COLO668 (cell line): ENCODE measurements around the gene TECTB.

Experiments used
- DNase-seq: peaks from one replicate; lab custom pipeline; 2025; ENCODE audit not compliant: unreplicated experiment; lab: John Stamatoyannopoulos, UW

Gene TECTB

GRCh38 chr10:112307358-112308124 lies 24.3 kb downstream of the TECTB start:
- peak; percentile 19 for DNase-seq

GRCh38 chr10:112308125-112308502 lies 24.9 kb downstream of the TECTB start:
- DNase-seq = no peak

- no peak for DNase-seq
Observed at GRCh38 chr10:112311481-112311880, 28.3 kb downstream of the TECTB start.

GRCh38 chr10:112313234-112313633 lies 30.0 kb downstream of the TECTB start:
- DNase-seq = no peak

- DNase-seq = no peak
Observed at GRCh38 chr10:112313911-112314310, 30.7 kb downstream of the TECTB start.

GRCh38 chr10:112314822-112315474 lies 31.7 kb downstream of the TECTB start:
- peak; percentile 66 for DNase-seq

GRCh38 chr10:112327678-112328077 lies 44.5 kb downstream of the TECTB start:
- no peak for DNase-seq

GRCh38 chr10:112330162-112330561 lies 47.0 kb downstream of the TECTB start:
- no peak for DNase-seq

GRCh38 chr10:112330607-112331160 lies 47.5 kb downstream of the TECTB start:
- DNase-seq = no peak

- DNase-seq = no peak
Observed at GRCh38 chr10:112332022-112332421, 48.8 kb downstream of the TECTB start.

GRCh38 chr10:112332509-112333228 lies 49.5 kb downstream of the TECTB start:
- DNase-seq = peak; percentile 76

- no peak for DNase-seq
Observed at GRCh38 chr10:112333452-112333851, 50.3 kb downstream of the TECTB start.

- DNase-seq = no peak
Observed at GRCh38 chr10:112335111-112335867, 52.1 kb downstream of the TECTB start.

- DNase-seq = no peak
Observed at GRCh38 chr10:112335868-112336265, 52.7 kb downstream of the TECTB start.

- no peak for DNase-seq
Observed at GRCh38 chr10:112336556-112337201, 53.5 kb downstream of the TECTB start.

- DNase-seq = no peak
Observed at GRCh38 chr10:112338957-112339356, 55.8 kb downstream of the TECTB start.

- no peak for DNase-seq
Observed at GRCh38 chr10:112340601-112341000, 57.4 kb downstream of the TECTB start.

GRCh38 chr10:112343056-112343806 lies 60.0 kb downstream of the TECTB start:
- no peak for DNase-seq

- DNase-seq = no peak
Observed at GRCh38 chr10:112344261-112344660, 61.1 kb downstream of the TECTB start.

GRCh38 chr10:112345202-112345601 lies 62.0 kb downstream of the TECTB start:
- DNase-seq = no peak
